Tibial nerve (tissue), 4 donors: ENCODE results near the gene SHISAL1. TPM values are rescaled to one million over a fixed set of nuclear protein-coding genes. Genes with fewer than 3 reads are reported as not detected.

ENCODE experiments used
- DNase-seq, 2 donors: peaks; one replicate each; pipeline ENCODE4 v3.0.0-alpha.2; 2019; ENCODE audit warnings: low spot score in 2 of 2
- H3K27ac ChIP-seq, 4 donors: fragments of 200-600 bp; sonication (generic) in 3 of 4; one replicate each; pipeline ENCODE4 v1.5.1; 2017 to 2019; ENCODE audit warnings: mild to moderate bottlenecking in 1 of 4
- H3K27me3 ChIP-seq, 2 donors: fragments of 200-600 bp; sonication (generic) in 1 of 2; one replicate each; pipeline versions ENCODE4 v1.5.1 to v1.6.0; 2017 to 2019
- H3K36me3 ChIP-seq, 3 donors: fragments of 200-600 bp; sonication (generic); one replicate each; pipeline ENCODE4 v1.5.1; 2018 to 2019
- H3K4me1 ChIP-seq, 4 donors: fragments of 200-600 bp; sonication (generic) in 3 of 4; one replicate each; pipeline ENCODE4 v1.5.1; 2017 to 2019
- H3K4me3 ChIP-seq, 4 donors: fragments of 200-600 bp; sonication (generic) in 3 of 4; one replicate each; pipeline ENCODE4 v1.5.1; 2017 to 2019; ENCODE audit warnings: mild to moderate bottlenecking in 1 of 4, moderate library complexity in 1 of 4
- H3K9me3 ChIP-seq, 4 donors: fragments of 200-600 bp; sonication (generic) in 3 of 4; one replicate each; pipeline ENCODE4 v1.5.1; 2017 to 2019
- CTCF ChIP-seq, 5 experiments: fragments of 200-600 bp in 3 of 5; fragments of 450-650 bp in 2 of 5; sonication (generic) in 3 of 5; IDR thresholded peaks; one replicate each; pipeline ENCODE4 v1.5.1; 2016 to 2019; ENCODE audit warnings: antibody characterized with exemption in 5 of 5, mild to moderate bottlenecking in 3 of 5, moderate library complexity in 2 of 5
- EP300 ChIP-seq, 2 donors: sonication (generic); formaldehyde crosslinking; IDR thresholded peaks; one replicate each; pipeline ENCODE4 v1.6.1; 2017; ENCODE audit warnings: antibody characterized with exemption in 2 of 2, mild to moderate bottlenecking in 1 of 2
- POLR2A ChIP-seq, 2 donors: fragments of 450-650 bp; IDR thresholded peaks; one replicate each; pipeline ENCODE4 v1.6.1; 2017; ENCODE audit warnings: antibody characterized with exemption in 2 of 2, mild to moderate bottlenecking in 2 of 2, moderate library complexity in 2 of 2
- WGBS, 2 donors: methylation state at CpG; one replicate each; pipeline ENCODE4 v1.1.5; 2018; 5-methylcytosine and 5-hydroxymethylcytosine counted together
- total RNA-seq, 4 donors: library from RNA; depleted of rRNA; stranded (reverse); fragments of >200 nt; gene quantifications; one replicate each; pipeline ENCODE4 v1.1.0, GENCODE V29; 2016

SHISAL1 gene
- total RNA-seq, 4 donors from 2014 or later, result 0.22 to 1.0 (median 0.59) TPM

GRCh38 chr22:44271010-44271500, 41.7 kb downstream of the SHISAL1 start:
- no peaks in the 10 kb centered on the region for H3K9me3 ChIP-seq
- H3K27me3 ChIP-seq, result no peaks in the 10 kb centered on the region
- no peaks in the 10 kb centered on the region for H3K36me3 ChIP-seq
- DNase-seq, result no peak
- no peak overlapping the region for H3K27ac ChIP-seq
- no peaks in the 10 kb centered on the region for H3K4me1 ChIP-seq
- H3K4me3 ChIP-seq, result no peak overlapping the region
- no peak for TF ChIP-seq CTCF (IDR thresholded peaks at IDR 0.05)
- TF ChIP-seq POLR2A (IDR thresholded peaks at IDR 0.05), result no peak
- no peak for TF ChIP-seq EP300 (IDR thresholded peaks at IDR 0.05)

DNA sequence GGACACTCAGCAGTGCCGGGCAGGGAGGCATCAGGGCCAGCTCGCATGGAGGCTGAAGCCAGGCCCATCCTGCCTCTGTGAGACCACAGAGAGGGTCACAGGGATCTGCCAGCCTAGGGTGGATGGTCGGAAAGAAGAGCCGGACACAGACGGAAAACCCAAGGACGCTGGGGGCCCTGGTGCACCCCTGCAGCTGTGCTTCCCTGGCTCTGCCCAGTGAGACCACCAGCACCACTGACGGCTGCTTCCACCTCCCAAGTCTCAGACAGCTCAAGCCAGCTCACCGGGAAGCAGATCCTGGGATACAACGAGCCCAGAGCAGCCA, 42.2 kb downstream of the SHISAL1 start:
- H3K4me3 ChIP-seq, result no peak overlapping the region
- WGBS, 2 donors, result 73 to 83% methylated on average over 9 of the region's 9 CpGs
- no peak overlapping the region for H3K27ac ChIP-seq
- no peaks in the 10 kb centered on the region for H3K27me3 ChIP-seq
- H3K36me3 ChIP-seq, result no peaks in the 10 kb centered on the region
- DNase-seq, result no peak
- no peaks in the 10 kb centered on the region for H3K4me1 ChIP-seq
- TF ChIP-seq CTCF (IDR thresholded peaks at IDR 0.05), result no peak
- TF ChIP-seq POLR2A (IDR thresholded peaks at IDR 0.05), result no peak
- TF ChIP-seq EP300 (IDR thresholded peaks at IDR 0.05), result no peak
- peaks cover 0 to 1% (median 0%) of the 10 kb centered on the region in 4 donors for H3K9me3 ChIP-seq

DNA sequence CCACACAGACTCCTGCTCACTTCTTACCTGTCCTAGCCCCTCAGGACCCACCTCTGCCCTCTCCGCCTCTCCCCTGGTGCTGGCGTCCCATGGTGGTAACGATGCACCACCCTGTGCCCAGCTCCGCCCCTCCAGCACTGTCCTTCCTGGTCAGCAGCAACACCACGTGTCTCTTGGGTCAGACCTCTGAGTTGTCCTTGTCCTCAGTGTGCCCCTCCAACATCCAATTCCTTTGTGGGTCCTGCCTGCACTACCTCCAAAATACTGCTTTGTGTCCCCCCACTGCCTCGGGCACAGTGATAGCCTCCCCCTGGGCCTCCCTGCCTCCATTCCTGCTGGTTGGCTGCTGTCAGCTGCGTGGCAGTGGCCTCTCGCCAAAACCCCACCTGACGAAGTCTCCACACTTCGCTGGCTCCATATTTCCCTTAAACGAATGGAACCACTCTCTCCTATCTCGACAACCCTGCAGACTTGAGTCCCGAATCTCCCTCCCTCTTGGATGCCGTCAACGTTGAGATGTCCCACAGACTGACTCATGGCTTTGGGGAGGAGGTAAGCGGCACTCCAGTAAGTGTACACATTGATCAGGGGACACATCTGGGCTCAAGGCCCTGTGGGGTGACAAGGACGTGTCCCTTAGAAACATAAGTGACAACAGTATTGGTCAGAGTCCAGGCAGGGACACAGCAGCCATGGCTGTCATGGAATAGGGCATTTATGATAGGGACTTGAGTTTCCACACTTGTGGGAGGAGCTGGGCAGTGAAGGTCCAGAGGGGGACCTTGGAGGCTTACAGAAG, 42.8 kb downstream of the SHISAL1 start:
- Histone ChIP-seq H3K27me3 (no peaks in the 10 kb centered on the region), H3K4me1 (no peaks in the 10 kb centered on the region), H3K27ac (no peak overlapping the region), H3K4me3 (no peak overlapping the region), H3K36me3 (no peaks in the 10 kb centered on the region), H3K9me3 (peaks cover 0 to 5% (median 0%) of the 10 kb centered on the region in 4 donors)
- no peak for DNase-seq
- no peak for TF ChIP-seq CTCF (IDR thresholded peaks at IDR 0.05)
- no peak for TF ChIP-seq POLR2A (IDR thresholded peaks at IDR 0.05)
- no peak for TF ChIP-seq EP300 (IDR thresholded peaks at IDR 0.05)
- WGBS, 2 donors, result 86 to 89% methylated on average over 17 of the region's 17 CpGs

DNA sequence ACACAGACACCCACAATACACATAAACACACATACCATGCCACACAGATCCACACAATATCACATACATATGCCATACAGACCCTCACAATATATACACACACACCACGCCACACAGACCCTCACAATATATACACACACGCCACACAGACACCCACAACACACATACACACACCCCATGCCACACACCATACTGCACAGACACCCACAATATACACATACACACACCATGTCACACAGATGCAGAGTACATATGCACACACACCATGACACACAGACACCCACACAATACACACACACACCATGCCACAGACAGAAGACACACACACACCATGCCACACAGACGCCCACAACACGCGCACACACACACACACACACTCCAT, 43.6 kb downstream of the SHISAL1 start:
- TF ChIP-seq EP300 (IDR thresholded peaks at IDR 0.05) (no peak), CTCF (IDR thresholded peaks at IDR 0.05) (no peak), POLR2A (IDR thresholded peaks at IDR 0.05) (no peak)
- WGBS, 2 donors, result 85 to 91% methylated on average over 5 of the region's 5 CpGs
- no peaks in the 10 kb centered on the region for H3K27me3 ChIP-seq

GRCh38 chr22:44268431-44269116, 44.2 kb downstream of the SHISAL1 start:
- TF ChIP-seq EP300 (IDR thresholded peaks at IDR 0.05), result no peak
- no peak for TF ChIP-seq POLR2A (IDR thresholded peaks at IDR 0.05)
- TF ChIP-seq CTCF (IDR thresholded peaks at IDR 0.05), result no peak
- Histone ChIP-seq H3K27ac (no peak overlapping the region), H3K9me3 (peaks cover 0 to 8% (median 0%) of the 10 kb centered on the region in 4 donors), H3K4me1 (no peaks in the 10 kb centered on the region), H3K4me3 (no peak overlapping the region), H3K36me3 (no peaks in the 10 kb centered on the region), H3K27me3 (no peaks in the 10 kb centered on the region)
- 75 to 84% methylated on average over 18 of the region's 18 CpGs for WGBS, 2 donors
- no peak for DNase-seq

More for the DNA sequence above, 43.6 kb downstream of the SHISAL1 start:
- Histone ChIP-seq H3K9me3 (peaks cover 0 to 5% (median 0%) of the 10 kb centered on the region in 4 donors), H3K4me3 (no peak overlapping the region), H3K4me1 (no peaks in the 10 kb centered on the region), H3K27ac (no peak overlapping the region), H3K36me3 (no peaks in the 10 kb centered on the region)
- DNase-seq, result no peak
